Gastrocnemius medialis (tissue), 4 donors: ENCODE data around the gene PLA2G4A. TPM values are rescaled to one million over a fixed set of nuclear protein-coding genes. Genes with fewer than 3 reads are reported as not detected.

ENCODE experiments used
- ATAC-seq, 2 donors: fragments of 150-250 bp; one replicate each; pipeline ENCODE4 v1.9.1; 2016
- DNase-seq, 2 donors: peaks; one replicate each; pipeline ENCODE4 v3.0.0-alpha.2; 2019
- H3K27ac ChIP-seq, 4 donors: fragments of 200-600 bp; sonication (generic); 1 replicate in 1 of 4; 2 replicates in 3 of 4; pipeline ENCODE4 v1.5.1; 2016 to 2018; ENCODE audit warnings: mild to moderate bottlenecking in 2 of 4, moderate library complexity in 1 of 4
- H3K27me3 ChIP-seq, 3 donors: fragments of 200-600 bp; sonication (generic) in 2 of 3; 1 replicate in 1 of 3; 2 replicates in 2 of 3; pipeline versions ENCODE4 v1.5.1 to v1.6.0; 2016 to 2019; ENCODE audit warnings: mild to moderate bottlenecking in 1 of 3, moderate library complexity in 1 of 3
- H3K36me3 ChIP-seq, 2 donors: fragments of 200-600 bp; sonication (generic) in 1 of 2; one replicate each; pipeline ENCODE4 v1.5.1; 2017 to 2018
- H3K4me1 ChIP-seq, 2 donors: fragments of 200-600 bp; sonication (generic) in 1 of 2; one replicate each; pipeline ENCODE4 v1.5.1; 2016 to 2017; ENCODE audit warnings: mild to moderate bottlenecking in 2 of 2
- H3K4me3 ChIP-seq, 4 donors: fragments of 200-600 bp; sonication (generic) in 3 of 4; 1 replicate in 1 of 4; 2 replicates in 3 of 4; pipeline ENCODE4 v1.5.1; 2016 to 2019; ENCODE audit warnings: mild to moderate bottlenecking in 2 of 4
- H3K9me3 ChIP-seq, 3 donors: fragments of 200-600 bp; sonication (generic) in 2 of 3; 1 replicate in 1 of 3; 2 replicates in 2 of 3; pipeline ENCODE4 v1.5.1; 2016 to 2019
- POLR2A ChIP-seq, 2 donors: fragments of 450-650 bp; IDR thresholded peaks; one replicate each; pipeline ENCODE4 v1.6.1; 2017; ENCODE audit warnings: antibody characterized with exemption in 2 of 2, mild to moderate bottlenecking in 2 of 2, moderate library complexity in 2 of 2
- in situ Hi-C, 4 donors: fragments of 200-750 bp; cut with MboI; loops; one replicate each; pipeline versions ENCODE4 v1.15.0 to v1.8.0; 2017; ENCODE audit warnings: low sequenced_read_pairs in 4 of 4
- intact Hi-C: fragments of 100-400 bp; cut with DNase I; formaldehyde crosslinking; loops from one replicate; pipeline ENCODE4 v1.15.1; 2023; ENCODE audit warnings: low total_unique reads
- total RNA-seq, 4 donors: library from RNA; depleted of rRNA; stranded (reverse); fragments of >200 nt; gene quantifications; one replicate each; pipeline versions ENCODE4 v1.1.0 to v1.2.3, GENCODE V29; 2016
- TF ChIP-seq, protein P1 (sequence below), 5 experiments: fragments of 450-650 bp in 3 of 5; fragments of 200-600 bp in 2 of 5; sonication (generic) in 2 of 5; IDR thresholded peaks in 4 of 5; conservative IDR thresholded peaks in 1 of 5; 1 replicate in 4 of 5; 2 replicates in 1 of 5; pipeline ENCODE4 v1.5.1; 2016 to 2019; ENCODE audit warnings: antibody characterized with exemption in 5 of 5, mild to moderate bottlenecking in 3 of 5, moderate library complexity in 3 of 5

PLA2G4A gene
- total RNA-seq, 4 donors from 2014 or later: 0.44 to 0.95 (median 0.75) TPM

DNA sequence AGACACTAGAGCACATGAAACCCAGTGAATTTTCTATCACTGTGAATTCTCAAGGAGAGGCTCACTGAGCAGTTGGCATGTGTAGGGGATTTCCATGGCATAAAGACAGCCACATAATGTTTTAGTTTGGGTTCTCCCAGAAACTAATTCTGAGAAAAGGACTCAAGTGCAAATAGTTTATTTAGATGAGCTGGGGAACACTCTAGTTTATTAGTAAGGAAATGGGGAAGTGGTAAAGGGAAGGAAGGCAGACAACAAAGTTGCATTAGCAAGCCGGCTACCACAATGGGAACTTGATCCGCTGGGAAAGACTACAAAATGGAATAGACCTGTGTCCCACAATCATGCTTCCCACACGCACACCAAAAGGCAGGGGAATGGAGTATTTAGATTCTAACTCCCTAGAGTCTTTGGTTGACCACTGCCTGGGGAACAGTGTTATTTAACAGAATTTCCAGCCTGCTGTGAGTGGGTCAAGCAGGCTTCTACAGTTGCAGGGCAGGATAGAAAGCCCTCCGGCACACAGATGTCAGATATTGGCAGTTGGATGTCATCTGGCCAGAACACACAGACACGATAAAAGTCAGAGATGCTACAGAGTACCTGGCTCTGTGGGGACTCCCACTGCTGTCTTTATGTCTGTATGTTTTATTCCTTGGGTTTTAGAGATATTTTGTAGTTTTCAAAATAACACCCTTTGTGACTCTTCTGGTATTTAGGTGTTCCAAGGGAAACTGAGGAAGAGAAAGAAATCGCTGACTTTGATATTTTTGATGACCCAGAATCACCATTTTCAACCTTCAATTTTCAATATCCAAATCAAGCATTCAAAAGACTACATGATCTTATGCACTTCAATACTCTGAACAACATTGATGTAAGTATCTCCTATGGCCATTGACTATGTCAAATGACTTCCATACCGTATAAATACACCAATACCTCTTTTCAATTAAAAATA is 150.1 kb downstream of the PLA2G4A start:
- Histone ChIP-seq H3K27ac (no peak overlapping the region), H3K4me3 (no peak overlapping the region), H3K9me3 (no peaks in the 10 kb centered on the region), H3K36me3 (no peaks in the 10 kb centered on the region), H3K27me3 (no peaks in the 10 kb centered on the region), H3K4me1 (no peaks in the 10 kb centered on the region)
- TF ChIP-seq, protein P1, sequence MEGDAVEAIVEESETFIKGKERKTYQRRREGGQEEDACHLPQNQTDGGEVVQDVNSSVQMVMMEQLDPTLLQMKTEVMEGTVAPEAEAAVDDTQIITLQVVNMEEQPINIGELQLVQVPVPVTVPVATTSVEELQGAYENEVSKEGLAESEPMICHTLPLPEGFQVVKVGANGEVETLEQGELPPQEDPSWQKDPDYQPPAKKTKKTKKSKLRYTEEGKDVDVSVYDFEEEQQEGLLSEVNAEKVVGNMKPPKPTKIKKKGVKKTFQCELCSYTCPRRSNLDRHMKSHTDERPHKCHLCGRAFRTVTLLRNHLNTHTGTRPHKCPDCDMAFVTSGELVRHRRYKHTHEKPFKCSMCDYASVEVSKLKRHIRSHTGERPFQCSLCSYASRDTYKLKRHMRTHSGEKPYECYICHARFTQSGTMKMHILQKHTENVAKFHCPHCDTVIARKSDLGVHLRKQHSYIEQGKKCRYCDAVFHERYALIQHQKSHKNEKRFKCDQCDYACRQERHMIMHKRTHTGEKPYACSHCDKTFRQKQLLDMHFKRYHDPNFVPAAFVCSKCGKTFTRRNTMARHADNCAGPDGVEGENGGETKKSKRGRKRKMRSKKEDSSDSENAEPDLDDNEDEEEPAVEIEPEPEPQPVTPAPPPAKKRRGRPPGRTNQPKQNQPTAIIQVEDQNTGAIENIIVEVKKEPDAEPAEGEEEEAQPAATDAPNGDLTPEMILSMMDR (IDR thresholded peaks at IDR 0.05 in 4 of 5, conservative IDR thresholded peaks at IDR 0.05 in 1 of 5): no peak
- no peak for TF ChIP-seq POLR2A (IDR thresholded peaks at IDR 0.05)
- intact Hi-C loops: no loop called here
- DNase-seq (no peak), ATAC-seq (no peak)
- in situ Hi-C loops: loop anchor here in 3 of 4 donors (25.0 kb wide), 3 partner anchors 267 to 492 kb away; no protein-coding TSS in a partner anchor

DNA sequence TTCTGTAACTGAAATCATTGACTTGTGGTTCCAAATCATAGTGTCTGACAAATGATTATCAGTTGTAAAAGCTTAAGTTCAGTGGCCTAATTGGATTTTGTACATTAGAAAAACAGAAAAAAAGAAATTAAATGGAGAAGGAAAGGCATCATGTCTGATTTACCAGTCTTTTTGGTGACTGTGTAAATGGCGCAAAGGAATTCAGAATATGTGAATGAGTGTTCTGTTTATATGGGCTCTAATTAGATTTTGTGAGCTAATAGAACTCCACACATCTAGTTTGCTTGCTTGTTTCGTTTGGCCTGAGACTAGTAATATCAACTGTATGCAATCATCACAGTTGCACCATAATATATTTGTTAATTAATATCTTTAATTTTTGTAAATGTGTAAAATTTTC is 151.7 kb downstream of the PLA2G4A start:
- in situ Hi-C loops: loop anchor here in 3 of 4 donors (10.0 to 25.0 kb wide), 5 partner anchors 268 to 576 kb away; no protein-coding TSS in a partner anchor
- intact Hi-C loops: no loop called here

DNA sequence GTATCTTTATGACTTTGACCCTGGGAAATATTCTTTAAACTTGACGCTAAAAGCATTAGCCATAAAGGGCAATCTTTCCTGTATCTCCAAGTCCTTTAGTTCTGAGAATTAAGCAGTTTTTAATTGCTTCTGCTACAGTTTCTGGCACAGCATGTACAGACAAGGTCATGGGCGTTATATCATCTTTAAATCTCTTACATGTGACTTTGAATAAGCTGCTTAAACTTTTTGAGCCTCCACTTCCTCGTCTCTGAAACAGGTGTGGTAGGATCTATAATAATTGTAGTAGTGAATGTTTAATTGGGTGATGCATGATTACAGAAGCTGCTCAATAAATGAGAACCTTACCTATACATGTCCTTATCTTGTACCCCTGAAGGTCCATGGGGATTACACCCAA is 153.4 kb downstream of the PLA2G4A start:
- no peak overlapping the region for H3K4me3 ChIP-seq
- H3K36me3 ChIP-seq: no peaks in the 10 kb centered on the region
- in situ Hi-C loops (loop anchor here in 3 of 4 donors (10.0 to 25.0 kb wide), 5 partner anchors 270 to 577 kb away; no protein-coding TSS in a partner anchor), intact Hi-C loops (no loop called here)
- H3K9me3 ChIP-seq: no peaks in the 10 kb centered on the region
- no peak overlapping the region for H3K27ac ChIP-seq
- no peaks in the 10 kb centered on the region for H3K4me1 ChIP-seq
- ATAC-seq (no peak), DNase-seq (no peak)
- TF ChIP-seq, protein P1 (IDR thresholded peaks at IDR 0.05 in 4 of 5, conservative IDR thresholded peaks at IDR 0.05 in 1 of 5): no peak
- no peaks in the 10 kb centered on the region for H3K27me3 ChIP-seq

More for the DNA sequence above, 151.7 kb downstream of the PLA2G4A start:
- ATAC-seq (no peak), DNase-seq (no peak)
- Histone ChIP-seq H3K4me1 (no peaks in the 10 kb centered on the region), H3K36me3 (no peaks in the 10 kb centered on the region), H3K27ac (no peak overlapping the region), H3K27me3 (no peaks in the 10 kb centered on the region), H3K4me3 (no peak overlapping the region), H3K9me3 (no peaks in the 10 kb centered on the region)
- TF ChIP-seq, protein P1 (IDR thresholded peaks at IDR 0.05 in 4 of 5, conservative IDR thresholded peaks at IDR 0.05 in 1 of 5): no peak
- no peak for TF ChIP-seq POLR2A (IDR thresholded peaks at IDR 0.05)

DNA sequence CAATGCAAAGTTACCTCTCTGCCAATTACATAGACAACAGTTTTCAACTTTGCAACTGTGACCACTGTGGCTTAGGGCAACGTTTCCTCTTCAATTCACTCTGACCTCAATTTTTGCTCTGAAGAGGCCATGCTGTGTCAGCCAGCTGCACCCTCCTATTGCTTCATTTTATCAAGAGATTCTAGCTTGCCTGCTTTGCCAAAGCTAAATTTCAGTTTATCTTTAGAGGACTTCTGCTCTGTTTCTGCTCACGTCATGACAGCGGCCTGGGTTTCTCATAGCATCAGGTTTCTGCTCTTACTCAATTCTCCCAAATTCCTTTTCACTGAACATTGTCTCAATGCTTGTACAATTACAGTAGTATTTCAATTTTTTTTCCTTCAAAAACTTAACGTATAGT is 154.6 kb downstream of the PLA2G4A start:
- intact Hi-C loops: no loop called here
- no peaks in the 10 kb centered on the region for H3K9me3 ChIP-seq
- H3K4me3 ChIP-seq: no peak overlapping the region
- no peak overlapping the region for H3K27ac ChIP-seq
- H3K4me1 ChIP-seq: no peaks in the 10 kb centered on the region
- no peak for TF ChIP-seq POLR2A (IDR thresholded peaks at IDR 0.05)
- TF ChIP-seq, protein P1 (IDR thresholded peaks at IDR 0.05 in 4 of 5, conservative IDR thresholded peaks at IDR 0.05 in 1 of 5): no peak
- DNase-seq (no peak), ATAC-seq (no peak)
- no peaks in the 10 kb centered on the region for H3K27me3 ChIP-seq
- no peaks in the 10 kb centered on the region for H3K36me3 ChIP-seq
- in situ Hi-C loops: loop anchor here in 3 of 4 donors (10.0 to 25.0 kb wide), 5 partner anchors 271 to 579 kb away; no protein-coding TSS in a partner anchor
